Neural progenitor cell (in vitro differentiated cells): ENCODE measurements around the gene TTC31.

Source experiments
- CTCF ChIP-seq: fragments of 200-600 bp; sonication (generic); IDR thresholded peaks from 2 replicates; pipeline ENCODE4 v1.5.1; 2017; ENCODE audit warnings: antibody characterized with exemption, mild to moderate bottlenecking
- EZH2 ChIP-seq: fragments of 200-600 bp; sonication (generic); IDR thresholded peaks from 2 replicates; pipeline ENCODE4 v1.6.1; 2017; ENCODE audit warnings: antibody characterized with exemption, mild to moderate bottlenecking, moderate library complexity

DNA sequence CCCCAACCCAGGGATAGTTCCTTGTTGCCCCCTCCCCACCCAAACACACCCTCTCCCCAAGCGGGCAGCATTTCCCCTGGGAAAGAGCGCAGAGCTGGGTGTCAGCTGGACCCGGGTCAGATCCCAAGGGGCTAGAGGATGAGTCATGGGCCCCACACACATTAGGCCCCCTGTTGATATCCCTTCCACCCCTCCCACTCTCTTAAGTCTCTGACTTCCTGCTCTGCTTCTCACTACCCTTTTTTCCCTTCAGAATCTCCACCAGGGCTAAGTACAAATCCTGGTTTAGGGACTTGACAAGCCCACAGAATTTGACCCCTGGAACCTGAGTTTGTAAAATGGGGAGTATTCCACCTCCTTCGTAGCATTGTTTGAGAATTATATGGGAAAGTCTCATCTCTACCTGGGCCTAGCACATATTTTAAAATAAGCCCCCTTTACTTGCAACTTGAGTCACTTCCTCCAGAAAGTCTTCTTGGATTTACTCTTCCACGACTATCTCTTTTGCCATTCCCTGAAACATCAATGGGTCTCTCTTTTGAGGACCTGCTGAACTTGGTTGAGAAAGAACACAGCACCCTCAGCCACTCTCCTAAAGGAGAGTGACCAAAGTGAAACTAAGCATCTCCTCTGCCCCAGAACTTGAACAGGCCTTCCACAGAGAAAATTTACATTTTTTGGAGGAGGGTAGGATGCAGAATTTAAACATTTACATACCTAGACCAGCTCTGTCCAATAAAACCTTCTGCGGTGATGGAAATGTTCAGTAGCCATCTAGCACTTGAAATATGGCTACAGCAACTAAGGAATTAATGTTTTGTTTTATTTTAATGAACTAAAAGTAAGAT is 45.8 kb upstream of the TTC31 start:
- TF ChIP-seq CTCF (no peak), EZH2 (no peak)
